GM23338 (cell line): ENCODE results near the gene FBXL17. TPM values are rescaled to one million over a fixed set of nuclear protein-coding genes. Genes with fewer than 3 reads are reported as not detected.

Source experiments
- ATAC-seq: fragments of 200-7000 bp; cut with Tn5 transposase; 3 replicates; pipeline ENCODE4 v1.9.1; 2020
- DNase-seq: peaks from one replicate; pipeline ENCODE4 v3.0.0-alpha.2; 2015; ENCODE audit warnings: low spot score
- H2AFZ ChIP-seq: fragments of 200-600 bp; sonication (generic); 2 replicates; pipeline ENCODE4 v1.8.0; 2016; ENCODE audit warnings: antibody characterized with exemption, mild to moderate bottlenecking, moderate library complexity
- H3F3A ChIP-seq: fragments of 200-600 bp; sonication (generic); replicated peaks from 2 replicates; pipeline ENCODE4 v1.8.0; 2017; ENCODE audit warnings: antibody characterized with exemption, mixed run types, low read depth
- H3K27ac ChIP-seq: fragments of 200-600 bp; sonication (generic); 2 replicates; pipeline ENCODE4 v1.6.1; 2016; ENCODE audit warnings: low read depth
- H3K27me3 ChIP-seq: fragments of 200-600 bp; sonication (generic); 2 replicates; pipeline ENCODE4 v1.8.0; 2016; ENCODE audit warnings: mild to moderate bottlenecking, mixed run types, moderate library complexity; ENCODE audit not compliant: insufficient read depth
- H3K36me3 ChIP-seq: fragments of 200-600 bp; sonication (generic); 2 replicates; pipeline ENCODE4 v1.8.0; 2016; ENCODE audit warnings: mild to moderate bottlenecking; ENCODE audit not compliant: insufficient read depth
- H3K4me1 ChIP-seq: fragments of 200-600 bp; sonication (generic); 2 replicates; pipeline ENCODE4 v1.8.0; 2016; ENCODE audit warnings: mild to moderate bottlenecking, moderate library complexity; ENCODE audit not compliant: insufficient read depth
- H3K4me2 ChIP-seq: fragments of 200-600 bp; sonication (generic); 2 replicates; pipeline ENCODE4 v1.7.1; 2017; ENCODE audit warnings: mixed run types
- H3K4me3 ChIP-seq: fragments of 200-600 bp; sonication (generic); 2 replicates; pipeline ENCODE4 v1.6.1; 2016; ENCODE audit warnings: mixed run types
- H3K79me2 ChIP-seq: fragments of 200-600 bp; sonication (generic); replicated peaks from 2 replicates; pipeline ENCODE4 v1.8.0; 2017; ENCODE audit warnings: mild to moderate bottlenecking; ENCODE audit not compliant: insufficient read depth
- H3K9me2 ChIP-seq: fragments of 200-600 bp; sonication (generic); 2 replicates; pipeline ENCODE4 v1.8.0; 2017; ENCODE audit not compliant: insufficient read depth
- H4K20me1 ChIP-seq: fragments of 200-600 bp; sonication (generic); replicated peaks from 2 replicates; pipeline ENCODE4 v1.8.0; 2017; ENCODE audit warnings: mild to moderate bottlenecking; ENCODE audit not compliant: insufficient read depth
- H3K27ac Mint-ChIP-seq: 2 replicates; pipeline ENCODE4 v1.8.0; 2020; ENCODE audit warnings: inconsistent platforms, mild to moderate bottlenecking, moderate library complexity, mixed read lengths
- H3K27me3 Mint-ChIP-seq: 3 replicates; pipeline ENCODE4 v1.8.0; 2022; ENCODE audit warnings: low read depth, mild to moderate bottlenecking, moderate library complexity, mixed read lengths, inconsistent platforms; ENCODE audit not compliant: insufficient read depth, poor library complexity
- H3K36me3 Mint-ChIP-seq: 3 replicates; pipeline ENCODE4 v1.8.0; 2021; ENCODE audit warnings: low read depth, mild to moderate bottlenecking, inconsistent platforms, moderate library complexity, mixed read lengths
- H3K4me1 Mint-ChIP-seq: 3 replicates; pipeline ENCODE4 v1.8.0; 2020; ENCODE audit warnings: mild to moderate bottlenecking, inconsistent platforms, mixed read lengths
- H3K4me3 Mint-ChIP-seq: 3 replicates; pipeline ENCODE4 v1.8.0; 2021; ENCODE audit warnings: moderate library complexity, mild to moderate bottlenecking, inconsistent platforms, mixed read lengths
- H3K9me3 Mint-ChIP-seq: 3 replicates; pipeline ENCODE4 v1.8.0; 2020; ENCODE audit warnings: moderate library complexity, mild to moderate bottlenecking, inconsistent platforms, mixed read lengths
- CREB1 ChIP-seq: fragments of 250-450 bp; sonication (Bioruptor Pico); IDR thresholded peaks from 2 replicates; pipeline ENCODE4 v1.5.0; 2020; ENCODE audit warnings: low read depth, mild to moderate bottlenecking, moderate library complexity
- CTCF ChIP-seq, 2 experiments: fragments of 200-600 bp in 1 of 2; sonication (generic) in 1 of 2; conservative IDR thresholded peaks; 2 replicates each; pipeline versions ENCODE4 v1.5.1 to v1.6.1; 2016 to 2017; ENCODE audit warnings: antibody characterized with exemption in 2 of 2, low read depth in 2 of 2, mild to moderate bottlenecking in 2 of 2, moderate library complexity in 1 of 2
- ETS1 ChIP-seq: IDR thresholded peaks from 2 replicates; pipeline ENCODE4 v1.6.1; 2016; ENCODE audit warnings: antibody characterized with exemption
- EZH2 ChIP-seq: fragments of 200-600 bp; sonication (generic); IDR thresholded peaks from one replicate; pipeline ENCODE4 v1.8.0; 2017; ENCODE audit warnings: antibody characterized with exemption, mild to moderate bottlenecking, low read depth; ENCODE audit not compliant: unreplicated experiment
- EZH2phosphoT487 ChIP-seq: fragments of 200-600 bp; sonication (generic); IDR thresholded peaks from one replicate; pipeline ENCODE4 v1.8.1; 2018; ENCODE audit warnings: antibody characterized with exemption; ENCODE audit not compliant: unreplicated experiment
- JUNB ChIP-seq: IDR thresholded peaks from one replicate; pipeline ENCODE4 v1.6.1; 2016; ENCODE audit warnings: antibody characterized with exemption; ENCODE audit not compliant: unreplicated experiment
- REST ChIP-seq: IDR thresholded peaks from one replicate; pipeline ENCODE4 v1.6.1; 2018; ENCODE audit warnings: antibody characterized with exemption; ENCODE audit not compliant: unreplicated experiment
- STAT1 ChIP-seq: IDR thresholded peaks from one replicate; pipeline ENCODE4 v1.6.1; 2016; ENCODE audit warnings: antibody characterized with exemption; ENCODE audit not compliant: unreplicated experiment
- ZNF114 ChIP-seq: fragments of 250-450 bp; sonication (Bioruptor Pico); IDR thresholded peaks from 2 replicates; pipeline ENCODE4 v1.5.0; 2020; ENCODE audit warnings: mild to moderate bottlenecking, moderate library complexity
- ZNF331 ChIP-seq: fragments of 250-450 bp; sonication (Bioruptor Pico); IDR thresholded peaks from 2 replicates; pipeline ENCODE4 v1.5.0; 2020; ENCODE audit warnings: low read depth, mild to moderate bottlenecking, moderate library complexity
- ZNF462 ChIP-seq: fragments of 250-450 bp; sonication (Bioruptor Pico); IDR thresholded peaks from 2 replicates; pipeline ENCODE4 v1.5.0; 2020; ENCODE audit warnings: mild to moderate bottlenecking, moderate library complexity
- polyA plus RNA-seq: library from polyadenylated mRNA; unstranded; fragments of >200 nt; fragmentation: Nextera tagmentation; extraction: Ambion mirVana; gene quantifications from 2 replicates; pipeline ENCODE4 v1.2.1, GENCODE V29; 2016
- total RNA-seq: library from RNA; depleted of rRNA; stranded (reverse); fragments of >200 nt; shearing (Covaris generic); gene quantifications from 2 replicates; pipeline ENCODE4 v1.2.3, GENCODE V29; 2014

The FBXL17 gene
- total and polyA plus RNA-seq, 2 experiments from 2014 or later, result 2.0 to 2.7 TPM

GRCh38 chr5:108101130-108101529, 280.8 kb downstream of the FBXL17 start:
- TF ChIP-seq JUNB (no peak), ZNF114 (CRISPR knock-in tag) (no peak), ZNF462 (CRISPR knock-in tag) (no peak), REST (no peak), STAT1 (no peak), EZH2 (no peak), EZH2phosphoT487 (no peak), ETS1 (no peak), CREB1 (CRISPR knock-in tag) (no peak), ZNF331 (CRISPR knock-in tag) (no peak), CTCF (conservative IDR thresholded peaks at IDR 0.05; ENCODE audit: low read depth in 2 of 2) (no peak)
- ATAC-seq (no peak), DNase-seq (no peak)
- Mint-ChIP-seq H3K36me3 (no peaks in the 10 kb centered on the region), H3K4me1 (peaks cover 26% of the 10 kb centered on the region), H3K27ac (no peak overlapping the region), H3K27me3 (peaks cover 2% of the 10 kb centered on the region), H3K9me3 (no peaks in the 10 kb centered on the region; the same call in 2 of the 3 replicates), H3K4me3 (no peak overlapping the region)
- peaks cover 26% of the 10 kb centered on the region for H3K4me1 ChIP-seq
- H3K36me3 ChIP-seq, result no peaks in the 10 kb centered on the region
- H3K79me2 ChIP-seq, result no peaks in the 10 kb centered on the region
- no peaks in the 10 kb centered on the region for H3F3A ChIP-seq
- no peak overlapping the region for H3K4me3 ChIP-seq
- no peak overlapping the region for H2AFZ ChIP-seq
- no peaks in the 10 kb centered on the region for H3K9me2 ChIP-seq
- H3K27me3 ChIP-seq, result no peaks in the 10 kb centered on the region
- H4K20me1 ChIP-seq, result no peaks in the 10 kb centered on the region
- H3K4me2 ChIP-seq, result no peak overlapping the region
- H3K27ac ChIP-seq, result no peak overlapping the region
